ENCODE measurements around the gene SETX. TPM values are rescaled to one million over a fixed set of nuclear protein-coding genes. Genes with fewer than 3 reads are reported as not detected.

Gene SETX
- total RNA-seq, 2 experiments from 2014 or later, result 26.4 to 26.7 TPM

DNA sequence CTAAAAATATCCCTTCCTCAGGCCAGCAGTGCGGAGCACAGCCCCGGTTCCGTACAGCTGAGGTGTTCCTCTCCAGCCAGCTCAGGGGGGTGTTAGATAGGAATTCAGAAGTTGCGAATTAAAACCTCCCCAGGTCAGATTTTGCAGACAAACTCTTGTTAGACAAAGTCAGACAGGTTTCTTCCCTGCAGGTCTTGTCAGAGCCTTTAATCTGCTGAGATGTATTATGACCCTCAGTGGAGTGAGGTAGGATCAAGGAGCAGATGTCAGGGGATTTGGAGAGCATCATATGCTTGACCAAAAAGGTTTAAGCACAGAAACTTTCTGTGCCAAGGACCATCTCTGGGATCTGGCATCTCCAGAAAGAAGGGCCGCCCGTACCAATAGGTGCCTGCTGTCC lies 132.8 kb downstream of the SETX start:
- CTCF ChIA-PET, result no interaction called here
- H3K27ac Mint-ChIP-seq, result no peak overlapping the region
- intact Hi-C loops (cut with micrococcal nuclease), result no loop called here
- H3K4me1 Mint-ChIP-seq (ENCODE audit: low read depth), result no peaks in the 10 kb centered on the region
- H3K4me3 Mint-ChIP-seq, result no peak overlapping the region
- H3K36me3 Mint-ChIP-seq (ENCODE audit: low read depth), result no peaks in the 10 kb centered on the region
- H3K9me3 Mint-ChIP-seq, result no peaks in the 10 kb centered on the region
- DNase-seq, result no peak
- H3K27me3 Mint-ChIP-seq (ENCODE audit: low read depth), result no peaks in the 10 kb centered on the region

DNA sequence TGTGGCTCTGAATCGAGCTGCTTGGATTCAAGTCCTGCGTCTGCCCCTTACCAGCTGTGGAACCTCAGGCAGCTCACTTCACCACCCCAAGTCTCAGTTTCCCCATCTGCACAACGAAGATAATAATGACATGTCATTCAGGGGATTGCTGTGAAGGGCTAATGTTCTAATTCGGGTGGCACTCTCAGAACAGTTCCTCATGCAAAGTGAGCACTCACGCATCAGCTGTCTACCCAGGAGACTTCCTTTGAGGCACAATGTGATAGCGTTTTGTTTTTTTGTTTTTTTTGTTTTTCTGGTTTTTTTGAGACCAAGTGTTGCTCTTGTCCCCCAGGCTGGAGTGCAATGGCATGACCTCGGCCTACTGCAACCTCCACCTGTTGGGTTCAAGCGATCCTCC lies 136.6 kb downstream of the SETX start:
- no peaks in the 10 kb centered on the region for H3K27me3 Mint-ChIP-seq (ENCODE audit: low read depth)
- DNase-seq, result no peak

DNA sequence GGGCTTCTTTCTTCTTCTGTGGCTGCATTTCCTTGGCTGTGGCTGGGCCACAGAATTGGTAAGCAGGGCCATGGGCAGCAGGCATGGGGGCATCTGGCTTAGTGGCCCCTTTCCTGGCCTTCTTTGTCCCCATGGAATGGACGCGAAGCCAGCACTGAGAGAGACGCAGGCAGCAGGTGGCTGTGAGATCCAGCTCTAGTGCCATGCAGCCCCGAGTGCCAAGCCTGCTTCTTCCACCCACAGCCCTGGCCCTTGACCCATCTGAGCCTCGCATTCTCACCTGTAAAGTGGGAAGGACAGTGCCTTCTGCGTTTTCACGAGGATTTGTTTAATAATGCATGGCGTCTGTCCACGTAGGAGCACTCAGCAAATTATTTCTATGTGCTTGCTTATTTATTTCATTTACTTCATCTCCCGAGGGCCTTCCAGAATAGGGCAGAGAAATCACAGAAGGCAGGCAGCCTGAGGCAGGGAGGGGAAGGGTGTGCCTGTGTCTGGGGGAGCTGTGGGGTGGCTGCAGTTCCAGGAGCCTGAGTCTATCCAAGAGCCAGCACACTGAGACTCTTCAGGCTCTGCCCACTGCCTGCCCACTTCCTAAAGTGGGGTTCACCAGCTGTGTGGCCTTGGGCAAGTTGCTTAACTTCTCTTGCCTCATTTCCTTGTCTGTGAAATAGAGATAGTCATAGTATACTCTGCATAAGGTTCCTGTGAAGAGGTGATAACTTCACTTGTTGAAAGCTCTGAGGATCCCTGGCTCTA lies 137.7 kb downstream of the SETX start:
- H3K9me3 Mint-ChIP-seq, result no peaks in the 10 kb centered on the region
- no peak for DNase-seq
- no peak overlapping the region for H3K4me3 Mint-ChIP-seq
- peaks cover 2% of the 10 kb centered on the region for H3K27me3 Mint-ChIP-seq (ENCODE audit: low read depth)
- no peaks in the 10 kb centered on the region for H3K4me1 Mint-ChIP-seq (ENCODE audit: low read depth)
- H3K27ac Mint-ChIP-seq, result no peak overlapping the region
- intact Hi-C loops (cut with micrococcal nuclease), result no loop called here
- CTCF ChIA-PET, result interaction anchor here (0.6 kb wide), 1 partner anchor 629 kb away, joined by 4 read pairs; no protein-coding TSS in a partner anchor
- no peaks in the 10 kb centered on the region for H3K36me3 Mint-ChIP-seq (ENCODE audit: low read depth)

More for the DNA sequence above, 136.6 kb downstream of the SETX start:
- Mint-ChIP-seq H3K4me3 (no peak overlapping the region), H3K4me1 (ENCODE audit: low read depth) (no peaks in the 10 kb centered on the region), H3K9me3 (no peaks in the 10 kb centered on the region), H3K36me3 (ENCODE audit: low read depth) (no peaks in the 10 kb centered on the region), H3K27ac (no peak overlapping the region)
- CTCF ChIA-PET, result interaction anchor here (1.8 kb wide), 1 partner anchor 18 kb away, joined by 5 read pairs; no protein-coding TSS in a partner anchor
- intact Hi-C loops (cut with micrococcal nuclease), result no loop called here

DNA sequence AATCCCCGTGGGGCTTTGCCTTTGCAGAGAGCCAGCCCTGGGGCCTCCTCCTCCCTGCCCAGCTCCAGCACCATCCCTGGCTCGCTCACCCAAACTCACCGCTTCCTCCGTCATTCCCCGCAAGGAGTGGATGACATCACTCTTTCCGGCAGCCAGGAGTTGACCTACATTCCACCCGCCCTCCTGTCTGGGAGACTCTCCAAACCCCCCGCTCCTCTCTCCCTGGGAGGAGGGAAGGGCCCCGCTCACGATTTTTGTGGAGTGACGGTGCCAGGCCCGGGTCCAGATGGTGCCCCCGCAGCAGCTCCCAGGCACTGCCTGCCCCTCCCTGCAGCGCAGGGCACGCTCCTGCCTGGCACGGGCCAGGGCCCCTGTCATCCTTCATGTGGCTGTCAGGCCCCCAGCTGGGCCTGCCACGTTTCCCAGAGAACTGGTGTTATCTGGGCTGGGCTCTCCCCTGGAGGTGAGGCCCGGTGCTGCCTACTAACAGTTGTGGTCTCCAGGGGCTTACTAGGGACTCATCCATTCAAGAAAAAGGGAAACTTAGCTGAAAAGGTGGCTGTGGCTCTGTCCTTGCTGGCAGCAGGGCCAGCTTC lies 140.7 kb downstream of the SETX start:
- no peak overlapping the region for H3K4me3 Mint-ChIP-seq

DNA sequence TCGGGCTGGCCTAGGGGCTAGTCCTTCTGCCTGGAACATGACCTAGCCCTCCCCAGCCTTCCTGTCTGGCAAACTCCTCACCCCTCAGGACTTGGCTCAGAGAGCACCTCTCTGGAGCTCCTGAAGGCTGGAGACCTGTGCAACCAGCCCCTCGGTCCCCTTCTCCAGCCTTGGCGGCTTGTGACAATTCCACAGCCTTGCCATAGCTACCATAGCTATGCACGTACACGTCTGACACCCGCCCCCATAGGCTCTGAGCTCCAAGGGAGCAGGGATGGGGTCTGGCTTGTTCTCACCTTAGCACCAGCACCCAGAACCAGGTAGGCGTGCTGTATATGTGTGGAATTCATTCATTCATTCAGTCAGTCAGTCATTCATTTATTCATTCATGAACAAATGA lies 143.2 kb downstream of the SETX start:
- no peaks in the 10 kb centered on the region for H3K36me3 Mint-ChIP-seq (ENCODE audit: low read depth)
- H3K27ac Mint-ChIP-seq, result no peak overlapping the region
- no peak overlapping the region for H3K4me3 Mint-ChIP-seq
- CTCF ChIA-PET, result no interaction called here
- peaks cover 5% of the 10 kb centered on the region for H3K27me3 Mint-ChIP-seq (ENCODE audit: low read depth)
- intact Hi-C loops (cut with micrococcal nuclease), result no loop called here
- H3K9me3 Mint-ChIP-seq, result no peaks in the 10 kb centered on the region
- DNase-seq, result no peak
- H3K4me1 Mint-ChIP-seq (ENCODE audit: low read depth), result no peaks in the 10 kb centered on the region

More for the DNA sequence above, 140.7 kb downstream of the SETX start:
- H3K9me3 Mint-ChIP-seq, result no peaks in the 10 kb centered on the region
- intact Hi-C loops (cut with micrococcal nuclease), result no loop called here
- H3K27ac Mint-ChIP-seq, result no peak overlapping the region
- DNase-seq, result no peak
- CTCF ChIA-PET, result no interaction called here
- no peaks in the 10 kb centered on the region for H3K36me3 Mint-ChIP-seq (ENCODE audit: low read depth)
- H3K4me1 Mint-ChIP-seq (ENCODE audit: low read depth), result no peaks in the 10 kb centered on the region
- H3K27me3 Mint-ChIP-seq (ENCODE audit: low read depth), result peaks cover 3% of the 10 kb centered on the region

Other genes starting within 250 kb of the SETX start
- gene NTNG2, start 192.9 kb downstream of the SETX start, total RNA-seq, result under 1 TPM; 0.52 to 0.76 TPM
- gene TTF1, start 51.9 kb upstream of the SETX start, total RNA-seq, result 10 to 100 TPM; 27.1 to 29.9 TPM
- not detected for gene CFAP77, start 55.2 kb upstream of the SETX start, total RNA-seq
- gene BARHL1, start 227.6 kb upstream of the SETX start, total RNA-seq, result not detected